ENCODE data around the gene YEATS2. TPM values are rescaled to one million over a fixed set of nuclear protein-coding genes. Genes with fewer than 3 reads are reported as not detected.

YEATS2 gene
- total RNA-seq, 1 experiment from 2014 or later: 17.8 TPM

DNA sequence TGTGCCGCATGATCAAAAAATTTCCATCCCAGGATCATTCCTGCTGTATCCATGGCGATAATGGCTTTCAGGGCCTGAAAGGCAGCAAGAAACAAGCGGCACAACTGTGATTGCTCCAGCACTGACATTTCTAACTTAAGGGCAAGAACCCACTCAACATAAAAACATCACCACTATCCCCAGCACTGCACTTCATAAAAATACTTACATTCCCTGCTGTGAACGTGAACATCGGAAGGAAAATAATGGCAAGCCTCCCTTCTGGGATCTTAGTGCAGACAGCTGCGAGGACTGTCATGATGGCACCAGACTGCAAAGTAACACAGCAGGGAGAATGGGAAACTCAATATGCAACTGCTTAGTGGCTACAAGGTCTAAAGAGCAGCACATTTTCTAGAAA is 135.9 kb downstream of the YEATS2 start:
- DNase-seq (ENCODE audit: low spot score): no peak

DNA sequence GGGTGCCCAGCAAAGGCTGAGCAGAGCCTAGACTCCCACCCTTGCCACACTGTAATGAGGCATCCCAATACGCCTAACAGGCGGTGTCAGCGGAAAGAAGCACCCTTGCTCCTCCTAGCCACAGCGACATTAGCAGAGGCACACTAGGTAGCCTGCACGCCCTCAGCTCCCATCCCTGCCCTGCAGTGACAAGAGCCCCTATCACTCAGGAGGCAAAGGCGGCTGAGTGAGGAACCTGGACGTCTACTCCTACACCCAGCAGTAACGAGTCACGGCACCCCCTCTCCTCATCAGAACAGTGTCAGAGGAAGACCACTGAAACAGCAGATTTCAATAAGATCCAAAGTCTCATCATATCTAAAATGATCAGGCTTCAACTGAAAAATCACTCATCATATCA is 139.8 kb downstream of the YEATS2 start:
- DNase-seq (ENCODE audit: low spot score): no peak

DNA sequence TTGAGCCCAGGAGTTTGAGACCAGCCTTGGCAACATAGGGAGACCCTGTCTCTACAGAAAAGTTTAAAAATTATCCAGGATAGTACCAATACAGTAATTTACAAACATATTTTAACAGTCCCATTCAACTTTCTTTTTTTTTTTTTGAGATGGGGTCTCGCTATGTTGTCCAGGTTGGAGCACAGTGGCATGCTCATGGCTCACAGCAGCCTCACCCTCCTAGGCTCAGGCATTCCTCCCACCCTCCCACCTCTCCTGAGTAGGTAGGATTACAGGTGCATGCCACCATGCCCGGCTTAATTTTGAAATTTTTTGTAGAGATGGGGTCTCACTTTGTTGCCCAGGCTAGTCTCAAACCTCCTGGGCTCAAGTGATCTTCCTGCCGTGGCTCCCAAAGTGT is 140.3 kb downstream of the YEATS2 start:
- DNase-seq (ENCODE audit: low spot score): no peak

DNA sequence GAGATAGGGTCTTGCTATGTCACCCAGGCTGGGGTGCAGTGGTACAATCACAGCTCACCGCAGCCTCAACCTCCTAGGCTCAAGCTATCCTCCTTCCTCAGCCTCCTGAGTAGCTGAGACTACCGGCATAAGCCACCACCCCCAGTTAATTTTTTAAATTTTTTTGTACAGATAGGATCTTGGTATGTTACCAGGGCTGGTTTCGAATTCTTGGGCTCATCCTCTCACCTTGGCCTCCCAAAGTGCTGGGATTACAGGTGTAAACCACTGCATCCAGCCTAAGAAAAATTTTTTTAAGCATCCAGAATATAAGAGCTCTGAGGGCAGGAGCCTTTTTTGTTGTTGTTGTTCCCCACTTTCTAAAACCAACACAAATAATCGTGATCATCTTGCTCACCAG is 142.2 kb downstream of the YEATS2 start:
- no peak for DNase-seq (ENCODE audit: low spot score)

DNA sequence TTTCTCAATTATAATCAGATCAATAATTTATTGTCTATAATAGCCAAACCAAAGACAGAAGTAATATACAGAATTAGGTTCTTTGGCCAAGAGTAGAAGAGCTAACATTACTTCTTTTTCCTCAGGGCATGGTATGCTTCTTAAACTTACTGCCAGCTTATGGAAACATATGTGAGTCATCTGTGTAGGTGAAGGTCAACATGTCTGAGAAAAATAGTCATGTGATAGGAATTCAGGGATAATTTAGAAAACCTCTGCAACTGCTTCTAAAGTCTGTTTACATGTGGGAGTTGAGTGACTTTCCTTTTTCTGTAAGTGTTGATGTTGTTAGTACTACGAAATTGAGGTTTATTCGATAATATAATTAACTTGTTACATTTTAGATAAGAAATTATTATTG is 147.0 kb downstream of the YEATS2 start:
- DNase-seq (ENCODE audit: low spot score): peak; percentile 28

DNA sequence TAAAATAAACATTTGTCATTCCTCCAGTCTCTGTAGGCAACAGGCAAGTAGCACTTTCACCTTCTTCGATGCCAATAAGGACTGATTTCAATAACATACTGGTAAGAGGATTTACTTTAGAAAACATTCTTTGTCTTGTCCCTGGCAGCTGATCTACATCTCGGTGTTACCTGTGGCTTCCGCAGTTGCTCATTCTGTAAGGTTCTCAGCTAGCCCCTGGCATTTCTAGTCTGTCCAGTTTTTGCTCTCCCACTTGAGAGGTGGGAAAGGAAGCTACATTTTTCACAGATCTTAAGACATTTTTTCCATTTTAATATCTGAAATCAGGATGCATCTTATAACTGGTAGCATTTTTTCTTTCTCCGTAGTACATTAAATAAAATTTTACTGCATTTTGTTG is 147.5 kb downstream of the YEATS2 start:
- no peak for DNase-seq (ENCODE audit: low spot score)

DNA sequence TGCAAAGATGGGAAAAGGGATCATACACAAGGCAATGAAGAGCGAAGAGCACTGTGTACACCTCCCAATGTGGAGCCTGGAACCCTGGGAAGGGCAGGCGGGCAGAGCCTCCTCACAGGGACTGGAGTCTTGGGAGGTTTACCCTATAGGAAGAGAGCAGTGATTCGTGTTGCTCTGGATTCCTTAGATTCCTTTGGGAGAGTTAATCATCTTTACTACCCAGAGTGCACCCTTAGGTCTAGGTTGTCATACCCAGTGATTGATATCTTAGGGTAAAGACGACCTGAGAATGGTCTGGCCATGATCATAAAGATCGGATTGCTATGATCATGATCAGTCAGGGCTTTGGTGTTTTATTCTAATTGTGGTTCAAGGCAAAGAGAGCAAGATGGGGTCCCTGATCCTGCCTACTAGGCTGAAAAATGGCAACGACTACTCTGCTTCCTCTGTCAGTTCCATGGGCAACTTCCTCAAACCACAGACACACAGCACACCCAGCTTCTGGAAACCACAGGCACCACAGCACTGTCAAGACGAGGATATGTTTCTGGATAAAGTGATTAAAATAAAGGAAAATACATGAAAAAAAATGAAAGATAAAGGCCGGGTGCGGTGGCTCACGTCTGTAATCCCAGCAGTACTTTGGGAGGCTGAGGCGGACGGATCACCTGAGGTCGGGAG is 148.2 kb downstream of the YEATS2 start:
- DNase-seq (ENCODE audit: low spot score): peak; percentile 52

DNA sequence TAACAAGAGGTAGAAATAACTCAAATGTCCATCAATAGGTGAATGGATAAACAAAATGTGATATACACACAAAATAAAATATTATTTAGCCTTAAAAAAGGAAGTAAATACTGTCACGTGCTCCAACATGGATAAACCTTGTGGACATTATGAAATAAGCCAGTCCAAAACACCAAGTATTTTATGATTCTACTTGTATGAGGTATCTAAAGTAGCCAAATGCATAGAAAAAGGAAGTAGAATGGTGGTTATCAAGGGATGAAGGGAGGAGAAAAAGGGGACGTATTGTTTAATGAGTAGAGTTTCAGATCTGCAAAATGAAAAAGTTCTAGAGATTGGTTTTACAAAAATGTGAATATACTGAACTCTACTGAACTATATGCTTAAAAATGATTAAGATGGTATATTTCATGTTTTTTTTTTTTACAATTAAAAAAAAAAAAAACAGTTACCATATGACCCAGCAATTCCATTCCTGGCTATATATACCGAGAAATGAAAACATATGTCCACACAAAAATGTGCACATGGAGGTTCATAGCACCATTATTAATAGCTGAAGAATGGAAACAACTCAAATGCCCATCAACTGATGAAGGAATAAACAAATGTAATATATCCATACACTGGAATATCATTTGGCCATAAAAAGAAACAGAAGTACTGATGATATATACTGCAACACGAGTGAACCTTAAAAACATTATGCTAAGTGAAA is 156.9 kb downstream of the YEATS2 start:
- DNase-seq (ENCODE audit: low spot score): no peak

DNA sequence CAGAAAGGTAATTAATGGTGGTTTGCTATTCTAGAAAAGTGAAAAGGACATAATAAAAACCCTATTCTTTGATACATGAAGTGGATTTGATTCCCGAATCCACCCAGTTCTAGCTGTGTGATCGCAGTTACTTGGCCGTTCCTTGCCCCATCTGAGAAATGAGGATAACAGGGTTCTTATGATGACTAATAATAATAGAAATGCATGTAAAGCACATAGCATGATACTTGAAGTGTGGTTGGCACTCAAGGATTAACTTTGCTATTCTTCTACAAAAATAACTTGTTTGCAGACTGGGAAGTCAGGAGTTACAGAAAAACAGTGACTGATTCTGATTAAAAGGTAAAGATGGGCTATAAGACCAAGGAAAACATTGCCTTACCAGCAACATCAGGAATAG is 160.3 kb downstream of the YEATS2 start:
- no peak for DNase-seq (ENCODE audit: low spot score)

Other genes starting within 250 kb of the YEATS2 start
- not detected in 2 replicates for gene KLHL6, start 142.1 kb upstream of the YEATS2 start, total RNA-seq (2014; rRNA removed; shearing (Covaris generic))
- gene KLHL24, start 62.2 kb upstream of the YEATS2 start, total RNA-seq (2014; rRNA removed; shearing (Covaris generic)): 41.2 and 41.3 TPM in 2 replicates
- 4.6 TPM in 2 replicates for gene MAP6D1, start 127.8 kb downstream of the YEATS2 start, total RNA-seq (2014; rRNA removed; shearing (Covaris generic))
- 45.8 and 65.7 TPM in 2 replicates for gene PARL, start 187.1 kb downstream of the YEATS2 start, total RNA-seq (2014; rRNA removed; shearing (Covaris generic))

Data from A172 (cell line).